ENCODE results near the gene AKR1C2.
"Not testable (repeated sequence)": the region's sequence is repeated elsewhere in the genome, so short reads cannot be mapped to it uniquely, and the experiment has no call there.

DNA sequence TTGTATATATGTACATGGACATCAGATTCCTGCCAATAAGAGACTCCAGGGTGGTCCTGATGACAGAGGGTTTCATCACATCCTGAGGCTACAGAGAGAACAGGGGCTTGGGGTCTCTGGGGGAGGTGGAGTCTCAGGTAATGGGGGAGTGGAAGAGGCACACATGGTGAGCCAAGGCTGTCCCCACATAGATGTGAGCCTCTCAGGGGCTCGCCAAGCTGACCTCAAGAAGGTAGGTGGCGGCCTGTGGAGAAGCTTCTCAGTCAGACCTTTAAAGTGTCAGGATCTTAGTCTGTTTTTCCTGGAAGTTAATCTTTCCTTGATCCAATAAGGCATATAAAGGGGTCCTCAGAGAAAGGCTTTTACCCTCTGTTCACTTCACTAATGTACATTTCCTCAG is 62.7 kb downstream of the AKR1C2 start:
- not testable (repeated sequence) for TF ChIP-seq POLR2A, CTCF (IDR thresholded peaks at IDR 0.05)

All from heart left ventricle (tissue), 13 donors.